GM19035 (cell line): ENCODE data around the gene DUSP7.

Experiments used
- ATAC-seq: cut with Tn5 transposase; IDR thresholded peaks from one replicate; pipeline ENCODE4 v1.9.1; 2021; ENCODE audit not compliant: unreplicated experiment

Gene DUSP7

GRCh38 chr3:52086976-52087663, 30.7 kb upstream of the DUSP7 start:
- ATAC-seq = no peak

GRCh38 chr3:52086461-52086860, 30.1 kb upstream of the DUSP7 start:
- ATAC-seq = no peak

- no peak for ATAC-seq
Observed at GRCh38 chr3:52085681-52086282, 29.4 kb upstream of the DUSP7 start.

GRCh38 chr3:52084954-52085680, 28.7 kb upstream of the DUSP7 start:
- ATAC-seq = no peak

- no peak for ATAC-seq
Observed at GRCh38 chr3:52084216-52084945, 28.0 kb upstream of the DUSP7 start.

GRCh38 chr3:52083556-52084087, 27.3 kb upstream of the DUSP7 start:
- ATAC-seq = no peak

GRCh38 chr3:52082951-52083350, 26.6 kb upstream of the DUSP7 start:
- no peak for ATAC-seq

- no peak for ATAC-seq
Observed at GRCh38 chr3:52080830-52081719, 24.7 kb upstream of the DUSP7 start.

GRCh38 chr3:52079958-52080357, 23.6 kb upstream of the DUSP7 start:
- ATAC-seq = no peak

GRCh38 chr3:52078781-52079560, 22.6 kb upstream of the DUSP7 start:
- no peak for ATAC-seq

- ATAC-seq = no peak
Observed at GRCh38 chr3:52077925-52078324, 21.6 kb upstream of the DUSP7 start.

GRCh38 chr3:52076896-52077780, 20.8 kb upstream of the DUSP7 start:
- no peak for ATAC-seq

- ATAC-seq = no peak
Observed at GRCh38 chr3:52073490-52073889, 17.1 kb upstream of the DUSP7 start.

- ATAC-seq = no peak
Observed at GRCh38 chr3:52072471-52072870, 16.1 kb upstream of the DUSP7 start.

GRCh38 chr3:52072020-52072419, 15.6 kb upstream of the DUSP7 start:
- no peak for ATAC-seq

- no peak for ATAC-seq
Observed at GRCh38 chr3:52070724-52071621, 14.6 kb upstream of the DUSP7 start.

- no peak for ATAC-seq
Observed at GRCh38 chr3:52069855-52070254, 13.5 kb upstream of the DUSP7 start.

- no peak for ATAC-seq
Observed at GRCh38 chr3:52069135-52069534, 12.8 kb upstream of the DUSP7 start.
